HG03520 (cell line): Measurements from ENCODE around the gene HSD11B1.
A peak's percentile ranks its signal among the peaks of the same experiment; 100 is the strongest.

Experiments
- ATAC-seq: cut with Tn5 transposase; IDR thresholded peaks from one replicate; pipeline ENCODE4 v1.9.1; 2021; ENCODE audit warnings: mild to moderate bottlenecking, moderate library complexity; ENCODE audit not compliant: unreplicated experiment

The HSD11B1 gene

GRCh38 chr1:209723756-209724693 is 19.4 kb downstream of the HSD11B1 start:
- peak; percentile 52 for ATAC-seq

GRCh38 chr1:209727286-209727685 is 22.6 kb downstream of the HSD11B1 start:
- no peak for ATAC-seq

GRCh38 chr1:209727785-209728184 is 23.1 kb downstream of the HSD11B1 start:
- ATAC-seq = no peak

- ATAC-seq = no peak
Measured at GRCh38 chr1:209728466-209728865, 23.8 kb downstream of the HSD11B1 start.

GRCh38 chr1:209729436-209729835 is 24.8 kb downstream of the HSD11B1 start:
- ATAC-seq = no peak

- ATAC-seq = no peak
Measured at GRCh38 chr1:209732725-209733124, 28.1 kb downstream of the HSD11B1 start.

GRCh38 chr1:209733409-209734192 is 29.0 kb downstream of the HSD11B1 start:
- ATAC-seq = no peak

- ATAC-seq = no peak
Measured at GRCh38 chr1:209736490-209737117, 32.0 kb downstream of the HSD11B1 start.

GRCh38 chr1:209737118-209737505 is 32.5 kb downstream of the HSD11B1 start:
- ATAC-seq = no peak

GRCh38 chr1:209738270-209738669 is 33.6 kb downstream of the HSD11B1 start:
- ATAC-seq = no peak

GRCh38 chr1:209741193-209741592 is 36.5 kb downstream of the HSD11B1 start:
- ATAC-seq = no peak

GRCh38 chr1:209741889-209742288 is 37.2 kb downstream of the HSD11B1 start:
- no peak for ATAC-seq

GRCh38 chr1:209742409-209743144 is 37.9 kb downstream of the HSD11B1 start:
- no peak for ATAC-seq

GRCh38 chr1:209743145-209743482 is 38.5 kb downstream of the HSD11B1 start:
- ATAC-seq = no peak

- no peak for ATAC-seq
Measured at GRCh38 chr1:209746451-209747165, 42.0 kb downstream of the HSD11B1 start.

- ATAC-seq = peak; percentile 74
Measured at GRCh38 chr1:209747580-209748262, 43.1 kb downstream of the HSD11B1 start.

GRCh38 chr1:209748620-209749019 is 44.0 kb downstream of the HSD11B1 start:
- ATAC-seq = no peak

- ATAC-seq = no peak
Measured at GRCh38 chr1:209749205-209749604, 44.6 kb downstream of the HSD11B1 start.

GRCh38 chr1:209749670-209750323 is 45.2 kb downstream of the HSD11B1 start:
- ATAC-seq = no peak
